Stimulated activated effector memory CD8-positive, alpha-beta T cell treated with anti-CD3 and anti-CD28 coated beads, Interleukin-12 subunit alpha, Interleukin-12 subunit beta, amount 100 ng/mL, for 72 hours (primary cell): ENCODE results near the gene NELL1.
"Not testable (repeated sequence)": the region's sequence is repeated elsewhere in the genome, so short reads cannot be mapped to it uniquely, and the experiment has no call there.

Experiments used
- ATAC-seq: fragments of 150-1000 bp; cut with Tn5 transposase; 2 replicates; pipeline ENCODE4 v1.10.0; 2021
- DNase-seq, 2 donors: peaks; one replicate each; pipeline ENCODE4 v3.0.0; 2021 to 2022; ENCODE audit warnings: low spot score in 2 of 2
- H3K27ac Mint-ChIP-seq: one replicate; pipeline ENCODE4 v1.8.0; 2022; ENCODE audit warnings: mild to moderate bottlenecking, mixed read lengths
- H3K36me3 Mint-ChIP-seq: one replicate; pipeline ENCODE4 v1.8.0; 2022; ENCODE audit warnings: mild to moderate bottlenecking, mixed read lengths
- H3K4me1 Mint-ChIP-seq: one replicate; pipeline ENCODE4 v1.8.0; 2022; ENCODE audit warnings: mixed read lengths
- H3K4me3 Mint-ChIP-seq: one replicate; pipeline ENCODE4 v1.8.0; 2022; ENCODE audit warnings: mild to moderate bottlenecking, mixed read lengths
- H3K9me3 Mint-ChIP-seq: one replicate; pipeline ENCODE4 v1.8.0; 2022; ENCODE audit warnings: mixed read lengths

Gene NELL1

DNA sequence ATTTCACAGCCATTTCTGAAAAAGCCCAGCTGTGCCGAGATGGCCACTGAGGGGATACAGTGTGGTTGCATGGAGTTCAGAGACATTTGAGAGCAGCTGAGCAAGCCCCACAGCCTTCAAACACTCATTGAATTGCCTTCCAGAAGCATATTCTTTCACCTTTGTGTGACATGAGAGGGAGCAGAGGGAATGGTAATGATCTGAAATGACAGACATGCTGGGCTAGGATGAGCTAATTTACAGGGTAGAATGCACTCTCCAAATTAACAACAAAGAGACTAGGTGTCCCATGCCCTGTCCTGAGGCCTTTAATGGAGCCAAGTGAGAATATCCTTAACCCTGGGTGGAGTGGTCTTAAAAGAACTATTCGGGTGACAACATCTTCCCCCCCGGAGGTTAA, 585.4 kb downstream of the NELL1 start:
- Mint-ChIP-seq H3K27ac (no peak overlapping the region), H3K36me3 (no peaks in the 10 kb centered on the region), H3K9me3 (peaks cover 26% of the 10 kb centered on the region), H3K4me1 (no peaks in the 10 kb centered on the region), H3K4me3 (no peak overlapping the region)
- ATAC-seq = no peak
- DNase-seq = no peak

DNA sequence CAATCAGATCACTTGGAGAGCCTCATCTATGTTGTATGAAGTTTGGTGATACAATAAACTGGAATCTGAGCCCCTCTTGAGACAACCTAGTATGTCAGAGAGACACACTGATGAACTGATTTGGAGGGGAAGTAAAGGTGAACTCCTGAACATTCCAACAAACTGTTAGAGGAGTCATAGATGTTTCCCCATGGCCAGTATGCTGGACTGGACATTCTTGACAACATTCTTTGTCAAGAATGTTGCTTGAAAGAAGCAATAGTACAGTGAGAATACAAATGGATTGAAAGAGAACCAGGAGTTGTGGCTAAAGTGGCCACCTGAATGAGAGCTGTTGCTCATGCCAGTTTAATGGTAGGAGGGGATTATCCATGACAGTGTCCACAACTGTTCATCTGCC, 588.1 kb downstream of the NELL1 start:
- Mint-ChIP-seq H3K9me3 (peaks cover 31% of the 10 kb centered on the region), H3K27ac (no peak overlapping the region), H3K4me3 (no peak overlapping the region), H3K4me1 (no peaks in the 10 kb centered on the region), H3K36me3 (no peaks in the 10 kb centered on the region)
- no peak for ATAC-seq
- DNase-seq = no peak

DNA sequence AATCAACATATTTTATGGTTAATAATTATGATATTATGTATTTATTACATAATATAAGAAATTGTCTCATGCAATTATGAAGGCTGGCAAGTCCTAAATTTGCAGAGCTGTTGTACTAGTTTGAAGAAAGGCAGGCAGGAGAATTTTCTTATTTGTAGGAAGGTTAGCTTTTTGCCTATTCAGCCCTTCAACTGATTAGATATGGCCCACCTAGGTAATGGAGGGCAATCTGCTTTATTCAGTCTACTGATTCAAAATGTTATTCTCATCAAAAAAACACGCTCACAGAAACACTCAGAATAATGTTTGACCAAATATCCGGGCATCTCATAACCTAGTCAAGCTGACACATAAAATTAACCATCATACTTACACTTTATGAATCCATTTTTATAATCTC, 589.0 kb downstream of the NELL1 start:
- DNase-seq (no peak), ATAC-seq (no peak)
- H3K4me1 Mint-ChIP-seq = no peaks in the 10 kb centered on the region
- H3K4me3 Mint-ChIP-seq = no peak overlapping the region
- H3K36me3 Mint-ChIP-seq = no peaks in the 10 kb centered on the region
- no peak overlapping the region for H3K27ac Mint-ChIP-seq
- H3K9me3 Mint-ChIP-seq = peaks cover 36% of the 10 kb centered on the region

DNA sequence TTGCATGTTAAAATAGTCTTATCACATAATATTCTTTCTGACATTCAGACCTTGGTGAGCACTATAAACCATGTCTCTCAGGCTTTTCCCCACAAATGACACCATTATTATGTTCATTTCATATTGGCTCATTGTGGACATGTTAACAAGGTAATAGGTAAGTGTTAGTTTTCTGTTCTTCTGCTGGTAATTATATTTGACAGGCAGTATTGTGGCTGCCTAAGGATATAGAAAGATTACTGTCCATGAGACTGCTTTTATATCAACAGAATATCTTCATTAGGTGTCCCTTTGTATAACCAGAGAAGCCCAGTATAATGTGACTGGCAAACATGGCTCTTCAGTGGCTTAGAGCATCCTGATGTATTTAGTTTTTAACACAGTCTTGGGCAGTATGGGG, 590.7 kb downstream of the NELL1 start:
- Mint-ChIP-seq H3K27ac (no peak overlapping the region), H3K9me3 (peaks cover 35% of the 10 kb centered on the region), H3K4me1 (no peaks in the 10 kb centered on the region), H3K36me3 (no peaks in the 10 kb centered on the region), H3K4me3 (no peak overlapping the region)
- DNase-seq (no peak), ATAC-seq (no peak)

DNA sequence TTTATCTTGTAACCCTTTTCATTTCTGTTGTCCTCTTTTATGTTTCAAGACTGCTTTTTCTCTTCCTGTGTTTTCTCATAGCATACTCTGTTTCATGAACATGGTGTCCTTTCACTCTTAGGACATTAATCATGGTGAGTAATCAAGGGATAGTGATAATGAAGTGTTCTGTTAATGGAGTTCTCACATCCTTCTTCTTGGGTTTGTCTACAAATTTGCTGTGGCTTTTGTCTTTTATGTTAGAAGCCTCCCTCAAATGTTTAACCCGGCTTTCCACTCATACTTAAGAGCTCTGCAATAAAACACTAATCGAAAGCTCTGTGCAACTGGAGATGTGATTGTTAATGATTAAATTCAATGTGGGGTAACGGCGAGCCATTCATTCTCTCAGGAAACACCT, 593.6 kb downstream of the NELL1 start:
- Mint-ChIP-seq H3K27ac (no peak overlapping the region), H3K9me3 (peaks cover 34% of the 10 kb centered on the region), H3K36me3 (no peaks in the 10 kb centered on the region), H3K4me3 (no peak overlapping the region), H3K4me1 (no peaks in the 10 kb centered on the region)
- DNase-seq = no peak
- no peak for ATAC-seq

DNA sequence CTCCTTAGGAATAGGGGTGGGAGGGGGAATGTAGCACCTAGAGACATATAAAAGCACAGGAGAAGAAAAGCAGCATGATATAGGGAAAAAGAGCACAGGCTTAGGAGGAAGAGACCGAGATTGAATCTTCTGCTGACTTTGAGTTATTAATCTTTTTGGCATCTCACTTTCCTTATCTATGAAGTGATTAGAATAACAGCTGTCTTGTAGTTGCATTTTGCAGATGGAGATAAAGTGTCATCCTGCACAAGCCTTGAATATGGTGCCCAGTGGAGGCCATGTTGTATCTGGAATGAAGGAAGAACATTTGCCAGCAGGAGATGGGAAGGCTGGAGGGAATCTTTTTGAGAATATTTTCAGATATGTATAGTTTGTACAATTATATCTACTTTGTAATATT, 594.7 kb downstream of the NELL1 start:
- no peak overlapping the region for H3K4me3 Mint-ChIP-seq
- no peaks in the 10 kb centered on the region for H3K36me3 Mint-ChIP-seq
- H3K4me1 Mint-ChIP-seq = no peaks in the 10 kb centered on the region
- no peak for DNase-seq
- H3K27ac Mint-ChIP-seq = no peak overlapping the region
- ATAC-seq = no peak
- H3K9me3 Mint-ChIP-seq = peaks cover 27% of the 10 kb centered on the region

DNA sequence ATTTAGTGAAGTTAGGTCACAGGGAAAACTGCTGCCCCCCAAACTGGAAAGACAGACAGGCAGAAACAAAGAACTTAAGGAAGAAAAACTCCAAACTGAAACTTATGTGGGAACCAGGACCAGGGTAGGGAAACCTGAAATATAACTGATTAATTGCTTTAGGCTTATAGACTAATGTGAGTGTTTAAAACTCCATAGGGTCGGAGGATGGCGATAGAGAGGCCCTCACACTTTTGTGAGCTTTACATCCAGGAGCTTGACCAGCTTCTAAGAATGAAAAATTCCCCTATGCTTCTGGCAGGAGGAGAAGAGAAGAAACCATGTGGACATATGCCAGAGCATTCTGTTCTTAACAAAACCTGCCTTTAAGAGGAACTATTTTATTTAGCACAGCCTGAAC, 598.6 kb downstream of the NELL1 start:
- no peak overlapping the region for H3K4me3 Mint-ChIP-seq
- no peak overlapping the region for H3K27ac Mint-ChIP-seq
- H3K4me1 Mint-ChIP-seq = no peaks in the 10 kb centered on the region
- no peak for ATAC-seq
- no peaks in the 10 kb centered on the region for H3K36me3 Mint-ChIP-seq
- H3K9me3 Mint-ChIP-seq = peaks cover 26% of the 10 kb centered on the region
- no peak for DNase-seq

DNA sequence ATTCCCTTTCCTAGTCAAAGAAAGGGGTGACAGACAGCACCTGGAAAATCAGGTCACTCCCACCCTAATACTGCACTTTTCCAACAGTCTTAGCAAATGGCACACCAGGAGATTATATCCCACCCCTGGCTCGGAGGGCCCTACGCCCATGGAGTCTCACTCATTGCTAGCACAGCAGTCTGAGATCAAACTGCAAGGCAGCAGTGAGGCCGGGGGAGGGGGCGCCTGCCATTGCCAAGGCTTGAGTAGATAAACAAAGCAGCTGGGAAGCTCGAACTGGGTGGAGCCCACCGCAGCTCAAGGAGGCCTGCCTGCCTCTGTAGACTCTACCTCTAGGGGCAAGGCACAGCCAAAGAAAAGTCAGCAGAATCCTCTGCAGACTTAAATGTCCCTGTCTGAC, 602.8 kb downstream of the NELL1 start:
- peaks cover 20% of the 10 kb centered on the region for H3K9me3 Mint-ChIP-seq
- not testable (repeated sequence) for H3K4me1 Mint-ChIP-seq, H3K4me3 Mint-ChIP-seq, ATAC-seq, DNase-seq, H3K27ac Mint-ChIP-seq, H3K36me3 Mint-ChIP-seq

DNA sequence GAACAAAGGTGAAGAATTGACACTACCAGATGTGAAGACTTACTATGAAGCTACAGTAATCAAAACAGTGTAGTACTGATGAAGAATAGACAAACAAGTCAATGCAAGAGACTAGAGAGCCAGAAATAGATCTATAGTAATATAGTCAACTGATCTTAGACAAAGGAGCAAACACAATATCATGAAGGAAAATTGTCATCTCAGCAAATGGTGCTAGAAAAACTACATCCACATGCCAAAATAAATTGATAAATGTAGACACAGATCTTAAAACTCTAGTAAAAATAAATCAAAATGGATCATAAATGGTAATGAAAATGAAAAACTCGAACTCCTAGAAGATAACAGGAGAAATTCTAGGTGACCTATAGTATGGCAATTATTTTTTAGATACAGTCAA, 609.5 kb downstream of the NELL1 start:
- H3K27ac Mint-ChIP-seq = no peak overlapping the region
- H3K4me3 Mint-ChIP-seq = no peak overlapping the region
- ATAC-seq (no peak), DNase-seq (no peak)
- no peaks in the 10 kb centered on the region for H3K36me3 Mint-ChIP-seq
- H3K4me1 Mint-ChIP-seq = no peaks in the 10 kb centered on the region
- H3K9me3 Mint-ChIP-seq = peaks cover 19% of the 10 kb centered on the region

DNA sequence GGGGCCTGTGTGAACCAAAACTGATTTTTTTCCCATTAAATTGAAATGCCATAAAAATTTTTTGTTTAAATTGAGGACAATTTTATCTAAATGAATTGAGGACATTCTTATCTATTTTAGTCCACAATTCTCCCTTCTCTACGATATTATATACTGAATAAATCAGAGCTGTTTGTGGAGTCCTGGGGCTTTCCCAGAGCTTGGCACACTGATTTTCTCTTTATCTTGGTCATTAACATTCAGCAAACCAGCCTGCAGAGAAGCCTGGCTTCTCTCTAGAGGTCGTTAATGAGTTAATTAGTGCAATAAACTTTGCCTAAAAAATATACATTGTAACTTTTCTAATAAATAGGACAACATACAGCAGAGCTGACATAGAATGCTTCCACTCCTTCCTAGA, 615.7 kb downstream of the NELL1 start:
- H3K27ac Mint-ChIP-seq = no peak overlapping the region

DNA sequence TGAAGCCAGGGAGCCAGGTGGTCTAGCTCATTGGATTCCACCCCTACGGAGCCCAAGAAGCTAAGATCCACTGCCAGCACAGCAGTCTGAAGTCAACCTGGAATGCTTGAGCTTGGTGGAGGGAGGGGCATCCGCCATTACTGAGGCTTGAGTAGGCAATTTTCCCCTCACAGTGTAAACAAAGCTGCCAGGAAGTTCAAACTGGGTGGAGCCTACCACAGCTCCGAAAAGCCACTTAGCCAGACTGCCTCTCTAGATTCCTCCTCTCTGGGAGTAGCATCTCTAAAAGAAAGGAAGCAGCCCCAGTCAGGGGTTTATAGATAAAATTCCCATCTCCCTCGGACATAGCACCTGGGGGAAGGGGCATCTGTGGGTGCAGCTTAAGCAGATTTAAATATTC, 620.3 kb downstream of the NELL1 start:
- Mint-ChIP-seq H3K4me3 (no peak overlapping the region), H3K36me3 (no peaks in the 10 kb centered on the region), H3K27ac (no peak overlapping the region), H3K4me1 (no peaks in the 10 kb centered on the region), H3K9me3 (peaks cover 33% of the 10 kb centered on the region)
- DNase-seq (no peak), ATAC-seq (no peak)

More for the DNA sequence above, 615.7 kb downstream of the NELL1 start:
- Mint-ChIP-seq H3K9me3 (peaks cover 24% of the 10 kb centered on the region), H3K36me3 (no peaks in the 10 kb centered on the region), H3K4me1 (no peaks in the 10 kb centered on the region), H3K4me3 (no peak overlapping the region)
- ATAC-seq (no peak), DNase-seq (no peak)

DNA sequence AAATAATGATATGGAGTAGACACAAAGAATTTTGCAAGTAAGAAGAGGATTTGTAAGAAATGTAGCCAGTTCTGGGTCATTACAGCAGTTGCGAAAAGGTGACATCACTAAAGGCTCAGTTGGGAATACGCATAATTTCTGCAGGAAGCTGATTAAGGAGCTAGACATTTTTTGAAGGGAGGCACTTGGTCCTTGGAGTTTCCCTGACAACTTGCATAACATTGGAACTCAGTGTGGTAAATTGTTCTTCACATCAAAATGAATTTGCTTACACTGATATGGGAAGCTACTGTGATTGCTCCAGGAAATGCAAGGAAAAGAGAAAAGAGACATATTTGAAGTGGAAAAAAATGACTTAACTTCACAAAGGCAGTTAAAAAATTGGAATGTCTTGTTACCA, 626.1 kb downstream of the NELL1 start:
- peaks cover 38% of the 10 kb centered on the region for H3K9me3 Mint-ChIP-seq
- no peak for DNase-seq

DNA sequence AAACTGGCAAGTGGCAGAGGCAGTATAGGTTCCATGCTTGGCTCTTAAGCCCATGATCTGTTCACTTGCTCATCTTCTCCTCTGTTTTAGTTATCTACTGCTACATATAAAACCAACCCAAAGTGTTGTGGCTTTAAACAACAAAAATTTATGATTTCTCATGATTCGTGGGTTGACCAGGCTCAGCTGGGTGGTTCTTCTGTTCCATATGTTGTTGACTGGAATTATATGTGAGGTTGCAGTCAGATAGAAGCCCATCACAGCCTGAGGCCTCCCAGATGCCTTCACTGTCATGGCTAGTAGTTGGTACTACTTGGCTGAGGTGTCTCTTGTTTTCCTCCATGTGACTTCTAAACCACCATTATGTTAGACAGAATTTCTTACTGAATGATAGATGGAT, 632.6 kb downstream of the NELL1 start:
- Mint-ChIP-seq H3K4me1 (no peaks in the 10 kb centered on the region), H3K27ac (no peak overlapping the region), H3K9me3 (peaks cover 19% of the 10 kb centered on the region)

More for the DNA sequence above, 626.1 kb downstream of the NELL1 start:
- H3K36me3 Mint-ChIP-seq = no peaks in the 10 kb centered on the region
- ATAC-seq = no peak
- no peaks in the 10 kb centered on the region for H3K4me1 Mint-ChIP-seq
- no peak overlapping the region for H3K4me3 Mint-ChIP-seq
- H3K27ac Mint-ChIP-seq = no peak overlapping the region

DNA sequence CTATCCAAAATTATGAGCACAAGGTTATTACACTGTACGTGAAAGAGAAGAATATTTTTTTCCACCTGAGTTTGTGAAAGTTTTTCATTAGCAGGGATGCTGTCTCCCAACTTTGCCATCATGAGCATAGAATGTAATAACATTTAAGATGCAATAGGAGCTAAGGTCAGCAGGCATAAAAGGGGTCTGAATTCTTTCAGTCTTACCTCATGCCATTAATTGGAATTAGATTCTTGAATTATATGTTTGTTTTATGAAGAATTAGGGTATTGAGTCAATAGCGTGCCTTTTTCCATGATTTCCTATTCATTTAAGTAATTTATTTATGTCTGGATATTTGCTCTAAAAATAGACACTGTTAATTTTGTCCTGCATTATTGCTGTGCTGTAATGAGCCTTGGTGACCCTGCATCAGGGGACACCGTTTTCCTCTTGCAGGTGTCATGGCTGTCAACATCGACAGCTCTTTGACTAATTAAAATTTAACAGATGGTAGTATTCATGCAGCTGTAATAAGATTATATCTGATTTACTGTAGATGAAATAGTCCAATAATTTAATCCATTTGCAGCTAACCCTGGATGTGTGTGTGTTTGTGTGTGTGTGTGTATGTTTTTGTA, 637.5 kb downstream of the NELL1 start:
- no peaks in the 10 kb centered on the region for H3K36me3 Mint-ChIP-seq
- DNase-seq (no peak), ATAC-seq (no peak)
- no peak overlapping the region for H3K4me3 Mint-ChIP-seq
- no peaks in the 10 kb centered on the region for H3K4me1 Mint-ChIP-seq
- H3K9me3 Mint-ChIP-seq = peaks cover 6% of the 10 kb centered on the region
- H3K27ac Mint-ChIP-seq = no peak overlapping the region

More for the DNA sequence above, 632.6 kb downstream of the NELL1 start:
- Mint-ChIP-seq H3K4me3 (no peak overlapping the region), H3K36me3 (no peaks in the 10 kb centered on the region)
- ATAC-seq (no peak), DNase-seq (no peak)

DNA sequence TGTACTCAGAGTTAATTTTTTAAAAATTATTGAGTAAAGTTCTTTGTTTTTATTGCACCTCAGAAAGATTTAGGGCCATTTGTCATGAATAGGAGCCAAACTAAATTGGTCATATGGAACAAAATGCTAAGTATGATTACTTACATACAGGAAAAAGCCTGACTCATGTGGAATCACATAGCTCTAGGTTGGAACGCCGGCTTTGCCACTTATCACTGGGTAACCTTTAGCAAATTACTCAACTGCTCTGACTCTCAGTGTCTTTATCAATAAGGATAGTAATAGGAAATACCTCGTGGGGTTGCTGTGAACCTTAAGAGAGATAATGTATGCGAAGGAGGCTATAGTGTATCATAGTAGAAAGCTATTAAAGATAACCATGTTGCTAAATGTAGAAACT, 638.5 kb downstream of the NELL1 start:
- Mint-ChIP-seq H3K36me3 (no peaks in the 10 kb centered on the region), H3K27ac (no peak overlapping the region)

DNA sequence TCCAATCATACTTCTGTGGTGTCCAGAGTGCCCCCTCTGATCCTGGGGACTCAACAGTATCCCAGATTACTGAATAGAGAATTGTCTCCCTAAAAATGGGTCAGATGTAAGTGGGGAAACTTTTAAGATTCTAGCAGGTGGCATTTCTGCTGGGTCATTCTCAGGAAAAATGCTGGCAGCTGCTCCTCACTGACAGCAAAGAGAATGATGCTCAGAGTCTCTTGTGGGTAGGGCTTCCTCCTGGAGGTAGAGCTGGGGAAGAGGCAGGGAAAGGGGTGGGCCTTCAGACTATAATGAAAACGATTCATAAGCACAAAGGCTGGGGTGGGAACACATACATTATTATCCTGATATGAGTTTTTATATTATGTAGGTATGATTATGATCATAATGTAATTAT, 647.2 kb downstream of the NELL1 start:
- Mint-ChIP-seq H3K36me3 (no peaks in the 10 kb centered on the region), H3K27ac (no peak overlapping the region), H3K4me3 (no peak overlapping the region), H3K4me1 (no peaks in the 10 kb centered on the region), H3K9me3 (peaks cover 8% of the 10 kb centered on the region)
- no peak for DNase-seq
- ATAC-seq = no peak

More for the DNA sequence above, 638.5 kb downstream of the NELL1 start:
- Mint-ChIP-seq H3K9me3 (peaks cover 6% of the 10 kb centered on the region), H3K4me1 (no peaks in the 10 kb centered on the region), H3K4me3 (no peak overlapping the region)
- ATAC-seq (no peak), DNase-seq (no peak)

DNA sequence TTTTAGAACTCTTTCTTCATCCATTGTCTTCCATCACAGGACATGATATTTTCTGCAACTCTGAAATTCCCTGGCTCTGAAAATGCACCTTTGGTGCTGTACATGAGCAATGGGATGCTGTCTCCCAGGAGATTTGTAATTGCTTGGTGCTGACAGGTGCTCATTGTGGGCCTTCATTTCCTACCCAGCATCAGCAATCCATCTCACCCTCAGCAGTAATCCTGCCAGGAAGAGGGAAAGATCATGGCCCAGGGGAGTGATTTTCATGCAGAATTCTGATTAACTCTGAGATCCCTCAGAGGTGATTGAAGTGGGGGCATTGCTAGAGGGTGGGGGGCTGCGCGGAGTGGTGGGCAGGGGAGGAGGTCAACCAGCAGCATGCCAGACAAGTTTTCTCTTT, 651.7 kb downstream of the NELL1 start:
- no peaks in the 10 kb centered on the region for H3K4me1 Mint-ChIP-seq
- H3K36me3 Mint-ChIP-seq = no peaks in the 10 kb centered on the region
- ATAC-seq = no peak
- no peak for DNase-seq
- no peak overlapping the region for H3K4me3 Mint-ChIP-seq
- H3K9me3 Mint-ChIP-seq = peaks cover 17% of the 10 kb centered on the region
- no peak overlapping the region for H3K27ac Mint-ChIP-seq
